GM12865 (cell line): Measurements from ENCODE around the gene ESPNL.

Experiments used
- DNase-seq: peaks from one replicate; pipeline ENCODE4 v3.0.0; 2010; ENCODE audit warnings: low read depth
- H3K4me3 ChIP-seq: 2 replicates; pipeline ENCODE4 v1.5.1; 2011; ENCODE audit warnings: mild to moderate bottlenecking, low read depth, low read length, control low read depth
- TF ChIP-seq, protein P1 (sequence below): IDR thresholded peaks from 2 replicates; pipeline ENCODE4 v1.5.1; 2011; ENCODE audit warnings: low read length, control low read depth, low read depth, inconsistent platforms; ENCODE audit not compliant: insufficient read depth; ENCODE audit errors: missing control alignments

The ESPNL gene

DNA sequence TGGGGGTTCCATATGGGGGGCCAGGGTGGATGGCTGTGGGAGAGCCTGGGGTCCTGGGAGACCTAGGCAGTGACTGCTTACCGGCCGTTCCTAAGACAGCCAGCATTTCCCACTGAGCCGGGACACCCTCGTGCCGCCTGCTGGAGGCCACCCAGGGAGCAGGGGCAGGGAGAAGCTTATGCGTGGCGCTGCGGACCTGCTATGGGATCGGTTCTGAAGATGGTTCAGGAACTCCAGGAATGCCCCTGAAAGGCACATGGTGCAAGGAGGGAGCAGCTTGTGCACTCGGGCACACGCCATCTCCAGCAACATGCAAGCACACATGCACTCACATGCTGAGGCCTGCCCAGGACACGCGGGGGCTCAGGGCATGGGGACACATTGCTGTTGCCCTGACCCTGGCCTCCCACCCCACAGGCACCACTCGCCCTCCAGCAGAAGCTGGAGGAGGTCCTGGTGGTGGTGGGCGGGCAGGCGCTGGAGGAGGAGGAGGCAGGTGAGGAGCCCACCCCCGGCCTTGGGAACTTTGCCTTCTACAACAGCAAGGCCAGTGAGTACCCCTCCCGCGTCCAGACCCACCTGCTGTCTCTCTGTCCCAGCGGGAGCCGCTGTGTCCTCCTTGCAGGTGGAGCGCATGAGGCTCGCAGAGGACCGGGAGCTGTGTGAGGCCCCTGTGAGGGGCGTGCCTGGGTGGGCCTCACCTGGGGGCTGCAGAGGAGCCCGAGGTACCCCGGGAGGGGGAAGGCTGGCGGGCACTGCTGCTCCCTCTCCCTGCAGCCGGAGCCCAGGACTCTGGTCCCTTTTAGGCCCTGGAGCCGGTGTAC lies 42.5 kb downstream of the ESPNL start:
- H3K4me3 ChIP-seq = no peak overlapping the region
- TF ChIP-seq, protein P1, sequence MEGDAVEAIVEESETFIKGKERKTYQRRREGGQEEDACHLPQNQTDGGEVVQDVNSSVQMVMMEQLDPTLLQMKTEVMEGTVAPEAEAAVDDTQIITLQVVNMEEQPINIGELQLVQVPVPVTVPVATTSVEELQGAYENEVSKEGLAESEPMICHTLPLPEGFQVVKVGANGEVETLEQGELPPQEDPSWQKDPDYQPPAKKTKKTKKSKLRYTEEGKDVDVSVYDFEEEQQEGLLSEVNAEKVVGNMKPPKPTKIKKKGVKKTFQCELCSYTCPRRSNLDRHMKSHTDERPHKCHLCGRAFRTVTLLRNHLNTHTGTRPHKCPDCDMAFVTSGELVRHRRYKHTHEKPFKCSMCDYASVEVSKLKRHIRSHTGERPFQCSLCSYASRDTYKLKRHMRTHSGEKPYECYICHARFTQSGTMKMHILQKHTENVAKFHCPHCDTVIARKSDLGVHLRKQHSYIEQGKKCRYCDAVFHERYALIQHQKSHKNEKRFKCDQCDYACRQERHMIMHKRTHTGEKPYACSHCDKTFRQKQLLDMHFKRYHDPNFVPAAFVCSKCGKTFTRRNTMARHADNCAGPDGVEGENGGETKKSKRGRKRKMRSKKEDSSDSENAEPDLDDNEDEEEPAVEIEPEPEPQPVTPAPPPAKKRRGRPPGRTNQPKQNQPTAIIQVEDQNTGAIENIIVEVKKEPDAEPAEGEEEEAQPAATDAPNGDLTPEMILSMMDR = no peak
- DNase-seq = no peak

DNA sequence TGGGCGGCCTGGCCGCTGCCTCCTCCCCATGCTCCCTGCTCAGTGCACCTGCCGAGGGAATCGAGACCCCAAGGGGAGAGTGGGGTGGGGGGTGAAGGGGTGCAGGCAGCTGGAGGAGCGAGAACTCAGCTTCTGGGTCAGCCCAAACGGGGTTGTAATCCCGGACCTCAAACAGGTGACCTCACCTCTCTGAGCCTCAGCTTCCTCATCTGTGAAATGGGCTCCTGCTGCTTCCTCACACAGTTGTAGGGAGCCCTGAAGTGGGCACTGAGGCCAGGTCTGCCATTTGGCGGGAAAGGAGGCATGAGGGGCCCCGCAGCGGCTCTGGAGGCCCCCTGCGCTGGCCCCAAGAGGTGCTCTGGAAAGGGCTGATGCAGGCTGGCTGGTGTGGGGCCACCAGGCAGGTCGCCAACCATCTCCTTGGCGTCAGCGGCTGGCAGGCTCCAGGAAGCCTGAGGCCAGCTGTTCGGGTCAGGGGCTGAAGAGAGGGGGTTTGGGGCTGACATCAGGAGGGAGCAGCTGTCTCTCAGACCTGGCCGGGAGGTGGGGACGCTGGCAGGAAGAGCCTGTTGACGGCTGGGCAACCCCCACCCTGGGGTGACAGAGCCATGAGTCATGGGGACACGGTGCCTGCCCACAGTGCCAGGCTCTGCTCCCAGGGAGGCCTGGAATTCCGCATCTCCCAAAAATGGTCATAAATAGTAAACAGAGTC lies 43.3 kb downstream of the ESPNL start:
- TF ChIP-seq, protein P1 = no peak
- no peak for DNase-seq
- no peak overlapping the region for H3K4me3 ChIP-seq

DNA sequence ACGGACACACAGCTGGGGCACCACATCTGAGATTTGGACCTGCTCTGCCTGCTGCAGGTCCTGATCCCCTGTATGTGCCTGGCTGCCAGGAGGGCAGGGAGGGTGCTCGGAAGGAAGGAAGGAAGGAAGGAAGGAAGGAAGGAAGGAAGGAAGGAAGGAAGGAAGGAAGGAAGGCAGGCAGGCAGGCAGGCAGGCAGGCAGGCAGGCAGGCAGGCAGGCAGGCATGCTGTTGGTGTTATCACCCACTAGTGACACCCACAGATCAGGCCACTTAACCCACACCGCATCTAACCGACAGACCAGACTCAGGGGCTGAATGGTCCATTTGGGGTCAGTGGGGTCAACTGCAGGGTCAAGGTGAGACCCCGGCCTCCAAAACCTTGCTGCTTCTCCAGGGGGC lies 44.1 kb downstream of the ESPNL start:
- TF ChIP-seq, protein P1 = no peak
- no peak overlapping the region for H3K4me3 ChIP-seq

DNA sequence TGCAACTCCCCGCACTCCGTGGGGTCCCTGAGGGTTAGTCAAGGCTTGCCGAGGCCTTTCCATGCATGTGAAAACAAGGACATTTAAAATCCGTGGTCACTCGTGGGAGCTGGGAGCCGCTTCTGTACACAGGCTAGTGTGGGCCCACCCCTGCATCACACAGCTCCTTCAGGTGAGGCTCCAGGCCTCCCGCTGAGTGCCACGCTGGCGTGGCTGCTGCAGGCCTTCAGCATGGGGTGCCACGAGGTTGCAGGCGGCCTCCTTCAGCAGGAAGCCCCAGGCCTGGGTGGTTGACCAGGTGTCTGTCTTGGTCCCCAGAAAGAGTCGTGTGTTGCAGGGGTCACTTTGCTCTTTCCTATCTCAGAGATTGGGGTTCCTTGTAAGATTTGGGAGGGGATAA lies 44.9 kb downstream of the ESPNL start:
- H3K4me3 ChIP-seq = no peak overlapping the region
- TF ChIP-seq, protein P1 = no peak
- no peak for DNase-seq

More for the DNA sequence above, 44.1 kb downstream of the ESPNL start:
- no peak for DNase-seq

DNA sequence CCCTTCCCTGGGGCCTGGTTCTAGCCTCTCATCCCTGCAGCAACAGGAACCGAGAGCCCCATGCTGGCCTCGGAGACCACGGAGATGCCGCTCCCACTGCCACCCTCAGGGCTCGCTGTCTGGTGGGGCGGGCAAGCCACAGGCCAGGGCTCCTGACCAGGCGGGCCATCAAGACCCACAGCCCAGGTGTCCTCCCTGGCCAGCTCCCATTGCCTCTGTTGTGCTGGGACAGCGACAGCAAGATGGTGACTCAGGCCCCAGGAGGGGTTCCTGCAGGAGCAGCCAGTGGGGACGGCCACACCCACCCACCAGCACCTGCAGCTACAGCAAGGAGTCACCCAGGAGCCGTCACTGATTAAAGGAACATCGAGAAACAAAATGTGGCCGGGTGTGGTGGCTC lies 45.7 kb downstream of the ESPNL start:
- DNase-seq = no peak
- TF ChIP-seq, protein P1 = no peak
- no peak overlapping the region for H3K4me3 ChIP-seq

DNA sequence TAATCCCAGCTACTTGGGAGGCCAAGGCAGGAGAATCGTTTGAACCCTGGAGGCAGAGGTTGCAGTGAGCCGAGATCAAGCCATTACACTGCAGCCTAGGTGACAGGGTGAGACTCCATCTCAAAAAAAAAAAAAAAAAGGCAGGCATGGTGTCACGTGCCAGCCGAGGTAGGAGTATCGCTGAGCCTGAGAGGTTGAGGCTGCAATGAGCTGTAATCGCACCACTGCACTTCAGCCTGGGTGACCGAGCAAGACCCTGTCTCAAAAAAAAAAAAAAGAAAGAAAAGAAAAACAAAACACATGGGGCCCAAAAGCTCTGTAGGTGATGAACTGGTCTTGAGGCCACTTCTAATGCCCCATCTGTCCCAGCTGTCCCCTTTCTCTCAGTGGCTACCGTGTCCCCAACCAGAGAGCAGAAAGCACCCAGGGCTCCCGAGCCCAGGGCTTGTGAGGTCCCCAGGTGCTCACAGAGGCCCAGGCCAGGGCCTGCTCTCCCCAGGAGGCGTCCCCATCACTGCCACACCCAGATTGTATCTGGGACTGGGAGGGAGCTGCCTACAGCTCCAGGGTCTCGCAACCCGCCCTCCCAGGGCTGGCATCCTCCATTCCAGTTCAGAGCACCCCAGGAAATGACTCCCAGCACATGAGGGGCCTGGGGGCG lies 46.9 kb downstream of the ESPNL start:
- TF ChIP-seq, protein P1 = no peak
- H3K4me3 ChIP-seq = no peak overlapping the region
- no peak for DNase-seq
